GM03348 (cell line): ENCODE results near the gene RBPJL.

ENCODE experiments used
- DNase-seq: peaks from one replicate; pipeline ENCODE4 v3.0.0; 2012; ENCODE audit warnings: low spot score

Gene RBPJL

GRCh38 chr20:45306431-45306982, at the start of gene RBPJL:
TSS of gene RBPJL (plus strand) at chr20:45306840. CDS start at chr20:45306923, 83 bp downstream.
- peak; percentile 67 for DNase-seq

- no peak for DNase-seq
These were observed 49.5 kb upstream of the RBPJL start for GRCh38 chr20:45257161-45257560.

GRCh38 chr20:45257711-45258110, 48.9 kb upstream of the RBPJL start:
- no peak for DNase-seq

- no peak for DNase-seq
These were observed 48.4 kb upstream of the RBPJL start for GRCh38 chr20:45258259-45258658.

GRCh38 chr20:45258664-45259063, 48.0 kb upstream of the RBPJL start:
- DNase-seq, result no peak

- no peak for DNase-seq
These were observed 42.9 kb upstream of the RBPJL start for GRCh38 chr20:45263556-45264266.

GRCh38 chr20:45266977-45267376, 39.7 kb upstream of the RBPJL start:
- no peak for DNase-seq

- DNase-seq, result no peak
These were observed 38.1 kb upstream of the RBPJL start for GRCh38 chr20:45268531-45268930.

- DNase-seq, result no peak
These were observed 37.6 kb upstream of the RBPJL start for GRCh38 chr20:45269056-45269455.

- no peak for DNase-seq
These were observed 36.8 kb upstream of the RBPJL start for GRCh38 chr20:45269754-45270270.

GRCh38 chr20:45275338-45275737, 31.3 kb upstream of the RBPJL start:
- DNase-seq, result no peak

- DNase-seq, result no peak
These were observed 26.6 kb upstream of the RBPJL start for GRCh38 chr20:45279992-45280391.

- no peak for DNase-seq
These were observed 23.7 kb upstream of the RBPJL start for GRCh38 chr20:45282700-45283550.

- no peak for DNase-seq
These were observed 23.0 kb upstream of the RBPJL start for GRCh38 chr20:45283551-45284057.

- DNase-seq, result no peak
These were observed 18.3 kb upstream of the RBPJL start for GRCh38 chr20:45288376-45288775.

GRCh38 chr20:45288860-45289259, 17.8 kb upstream of the RBPJL start:
- DNase-seq, result no peak

- no peak for DNase-seq
These were observed 16.5 kb upstream of the RBPJL start for GRCh38 chr20:45289942-45290676.

- peak; percentile 91 for DNase-seq
These were observed 15.8 kb upstream of the RBPJL start for GRCh38 chr20:45290677-45291355.

- no peak for DNase-seq
These were observed 15.1 kb upstream of the RBPJL start for GRCh38 chr20:45291526-45291925.

- no peak for DNase-seq
These were observed 14.3 kb upstream of the RBPJL start for GRCh38 chr20:45292343-45292742.
